CD4-positive, alpha-beta T cell treated with Interleukin-17A for 1 hour (primary cell): Measurements from ENCODE around the gene PIGV.
A peak's percentile ranks its signal among the peaks of the same experiment; 100 is the strongest.
"Not testable (repeated sequence)": the region's sequence is repeated elsewhere in the genome, so short reads cannot be mapped to it uniquely, and the experiment has no call there.

Experiments
- DNase-seq: peaks from one replicate; pipeline ENCODE4 v3.0.0-alpha.2; 2020

Gene PIGV

DNA sequence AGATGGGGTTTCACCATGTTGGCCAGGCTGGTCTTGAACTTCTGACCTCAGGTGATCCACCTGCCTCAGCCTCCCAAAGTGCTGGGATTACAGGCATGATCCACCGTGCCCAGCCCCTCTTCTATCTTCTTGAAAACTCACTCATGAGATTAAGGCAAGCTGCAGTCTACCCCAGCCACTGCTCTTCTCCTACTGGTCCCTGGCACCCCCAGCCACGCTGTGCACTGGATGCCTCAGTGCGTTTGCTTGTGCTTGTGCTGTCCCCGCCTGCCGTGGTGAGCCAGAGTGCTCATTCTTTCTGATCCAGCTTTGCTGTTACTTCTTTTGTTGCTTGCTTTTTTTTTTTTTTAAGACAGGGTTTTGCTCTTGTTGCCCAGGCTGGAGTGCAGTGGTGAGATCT lies 49.9 kb downstream of the PIGV start:
- DNase-seq, result not testable (repeated sequence)

- DNase-seq, result peak; percentile 83
Measured at GRCh38 chr1:26838474-26839338, 51.0 kb downstream of the PIGV start.

GRCh38 chr1:26839339-26839722 lies 51.6 kb downstream of the PIGV start:
- no peak for DNase-seq

DNA sequence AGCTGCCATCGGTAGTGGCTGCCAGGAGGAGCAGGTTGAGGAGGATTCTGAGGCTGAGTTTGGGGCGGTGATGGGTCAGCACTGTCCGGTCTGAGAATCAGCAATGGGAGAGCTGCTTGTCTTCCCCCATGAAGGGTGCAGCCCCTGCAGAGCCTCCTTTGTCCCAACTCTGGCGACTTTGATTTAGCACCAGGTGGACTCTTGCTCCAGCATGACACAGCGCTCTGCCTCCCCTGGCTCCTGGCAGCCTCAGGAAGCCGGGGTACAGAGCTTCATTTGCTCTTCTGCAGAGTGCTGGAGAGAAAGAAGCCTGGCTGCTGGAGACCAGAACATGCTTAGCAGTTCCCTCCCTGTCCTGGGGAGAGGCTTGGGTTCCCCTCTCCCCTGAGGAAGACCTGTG lies 52.0 kb downstream of the PIGV start:
- no peak for DNase-seq

GRCh38 chr1:26844424-26845196 lies 56.9 kb downstream of the PIGV start:
- no peak for DNase-seq

GRCh38 chr1:26847826-26848225 lies 60.1 kb downstream of the PIGV start:
- DNase-seq, result not testable (repeated sequence)
